H1 (cell line): ENCODE results near the gene TMEM185A. TPM values are rescaled to one million over a fixed set of nuclear protein-coding genes. Genes with fewer than 3 reads are reported as not detected.

ENCODE experiments used
- CTCF ChIA-PET: fragments of 300-600 bp; sonication (Branson Sonifier 250); formaldehyde crosslinking; loops from one replicate; lab custom pipeline; 2021; ENCODE audit not compliant: partially characterized antibody; lab: Charles Lee
- POLR2A ChIA-PET: fragments of 300-600 bp; sonication (Branson Sonifier 250); formaldehyde crosslinking; loops from one replicate; lab custom pipeline; 2021; ENCODE audit warnings: inconsistent platforms; ENCODE audit not compliant: partially characterized antibody; lab: Charles Lee
- DNase-seq, 2 experiments: peaks; one replicate each; pipeline versions ENCODE4 v3.0.0 to v3.0.0-alpha.2; 2010 to 2022; ENCODE audit warnings: low spot score in 2 of 2, low read depth in 1 of 2, mixed read lengths in 1 of 2
- FAIRE-seq: peaks from 2 replicates; lab custom pipeline; 2011; peaks lifted over from hg19 to GRCh38; lab: Jason Lieb, UNC
- H2AFZ ChIP-seq: 2 replicates; pipeline ENCODE4 v1.8.1; 2012; ENCODE audit warnings: low read length, inconsistent platforms
- H2AK5ac ChIP-seq: 2 replicates; pipeline ENCODE4 v1.6.1; 2013; ENCODE audit warnings: low read depth, low read length
- H2BK120ac ChIP-seq: replicated peaks from 2 replicates; pipeline ENCODE3; 2013; ENCODE audit warnings: low read depth, low read length, inconsistent platforms
- H2BK12ac ChIP-seq: 2 replicates; pipeline ENCODE4 v1.6.1; 2013; ENCODE audit warnings: low read depth, low read length
- H2BK15ac ChIP-seq: 2 replicates; pipeline ENCODE4 v1.6.1; 2013; ENCODE audit warnings: low read length
- H2BK20ac ChIP-seq: 2 replicates; pipeline ENCODE4 v1.6.1; 2013; ENCODE audit warnings: low read length
- H2BK5ac ChIP-seq: 2 replicates; pipeline ENCODE4 v1.6.1; 2013; ENCODE audit warnings: low read depth, low read length
- H3K14ac ChIP-seq: 2 replicates; pipeline ENCODE4 v1.6.1; 2013; ENCODE audit warnings: inconsistent platforms; ENCODE audit not compliant: insufficient read length
- H3K18ac ChIP-seq: 2 replicates; pipeline ENCODE4 v1.6.1; 2013; ENCODE audit warnings: low read length; ENCODE audit errors: extremely low read depth
- H3K23ac ChIP-seq: 2 replicates; pipeline ENCODE4 v1.6.1; 2013; ENCODE audit warnings: inconsistent platforms; ENCODE audit not compliant: insufficient read length
- H3K23me2 ChIP-seq: 2 replicates; pipeline ENCODE4 v1.6.1; 2013; ENCODE audit warnings: low read depth, low read length
- H3K27ac ChIP-seq: 2 replicates; pipeline ENCODE4 v1.6.1; 2011; ENCODE audit warnings: low read depth, low read length, inconsistent platforms
- H3K27me3 ChIP-seq, 4 experiments: replicated peaks in 1 of 4; 1 replicate in 1 of 4; 2 replicates in 3 of 4; pipeline versions ENCODE4 v1.6.1 to v1.8.1; 2011 to 2013; ENCODE audit warnings: low read length in 3 of 4, mild to moderate bottlenecking in 3 of 4, inconsistent platforms in 2 of 4, mixed read lengths in 2 of 4, moderate library complexity in 1 of 4; ENCODE audit not compliant: control insufficient read depth in 3 of 4, insufficient read depth in 3 of 4; ENCODE audit errors: extremely low read depth in 1 of 4
- H3K36me3 ChIP-seq, 4 experiments: 2 replicates each; pipeline versions ENCODE4 v1.6.1 to v1.8.1; 2011 to 2013; ENCODE audit warnings: mild to moderate bottlenecking in 4 of 4, low read length in 3 of 4, moderate library complexity in 2 of 4, control low read depth in 1 of 4, inconsistent platforms in 1 of 4; ENCODE audit not compliant: insufficient read depth in 4 of 4, control insufficient read depth in 2 of 4
- H3K4ac ChIP-seq: replicated peaks from 2 replicates; pipeline ENCODE3; 2013; ENCODE audit warnings: low read length, low read depth, mixed read lengths, inconsistent platforms; ENCODE audit not compliant: insufficient read length
- H3K4me1 ChIP-seq, 4 experiments: replicated peaks in 1 of 4; 1 replicate in 1 of 4; 2 replicates in 3 of 4; pipeline versions ENCODE4 v1.6.1 to v1.8.1; 2011 to 2013; ENCODE audit warnings: low read length in 3 of 4, inconsistent platforms in 2 of 4, mixed read lengths in 1 of 4; ENCODE audit not compliant: insufficient read depth in 4 of 4, control insufficient read depth in 3 of 4
- H3K4me2 ChIP-seq, 2 experiments: 2 replicates each; pipeline versions ENCODE4 v1.6.1 to v1.8.1; 2011 to 2013; ENCODE audit warnings: low read depth in 2 of 2, low read length in 2 of 2, control low read depth in 1 of 2, inconsistent platforms in 1 of 2, mild to moderate bottlenecking in 1 of 2; ENCODE audit not compliant: insufficient read depth in 1 of 2
- H3K4me3 ChIP-seq, 4 experiments: fragments of 200-600, 300-600 bp in 1 of 4; sonication (generic), shearing (Covaris generic), sonication (Bioruptor Twin) in 1 of 4; 2 replicates each; pipeline versions ENCODE4 v1.5.1 to v1.8.1; 2011 to 2016; ENCODE audit warnings: low read length in 4 of 4, low read depth in 3 of 4, control low read depth in 2 of 4, inconsistent platforms in 2 of 4, mild to moderate bottlenecking in 2 of 4, mixed read lengths in 1 of 4, moderate library complexity in 1 of 4; ENCODE audit not compliant: insufficient read depth in 2 of 4; ENCODE audit errors: extremely low read depth in 1 of 4
- H3K56ac ChIP-seq: replicated peaks from 2 replicates; pipeline ENCODE3; 2013; ENCODE audit warnings: low read depth, mild to moderate bottlenecking, mixed read lengths, low read length, inconsistent platforms; ENCODE audit not compliant: insufficient read length
- H3K79me1 ChIP-seq: 2 replicates; pipeline ENCODE4 v1.6.1; 2013; ENCODE audit warnings: low read depth, low read length, control low read depth
- H3K79me2 ChIP-seq, 2 experiments: 2 replicates each; pipeline versions ENCODE4 v1.6.1 to v1.8.1; 2012 to 2013; ENCODE audit warnings: low read length in 2 of 2, mild to moderate bottlenecking in 2 of 2, inconsistent platforms in 1 of 2; ENCODE audit not compliant: insufficient read depth in 2 of 2, control insufficient read depth in 1 of 2
- H3K9ac ChIP-seq, 4 experiments: replicated peaks in 1 of 4; 1 replicate in 1 of 4; 2 replicates in 3 of 4; pipeline versions ENCODE4 v1.6.1 to v1.8.1; 2011 to 2013; ENCODE audit warnings: low read depth in 3 of 4, low read length in 3 of 4, control low read depth in 2 of 4, mild to moderate bottlenecking in 2 of 4, moderate library complexity in 2 of 4, inconsistent platforms in 1 of 4; ENCODE audit errors: extremely low read depth in 1 of 4
- H3K9me3 ChIP-seq, 2 experiments: 2 replicates each; pipeline versions ENCODE4 v1.6.1 to v1.8.1; 2012 to 2013; ENCODE audit warnings: mild to moderate bottlenecking in 2 of 2, moderate library complexity in 2 of 2, control low read depth in 1 of 2, inconsistent platforms in 1 of 2, low read depth in 1 of 2, low read length in 1 of 2, mixed read lengths in 1 of 2; ENCODE audit not compliant: insufficient read depth in 2 of 2
- H4K20me1 ChIP-seq, 2 experiments: replicated peaks in 1 of 2; 2 replicates each; pipeline versions ENCODE3 to v1.8.1; 2011 to 2013; ENCODE audit warnings: inconsistent platforms in 2 of 2, low read length in 2 of 2, mild to moderate bottlenecking in 1 of 2; ENCODE audit not compliant: insufficient read depth in 2 of 2, control insufficient read depth in 1 of 2
- H4K5ac ChIP-seq: 2 replicates; pipeline ENCODE4 v1.6.1; 2013; ENCODE audit warnings: low read length, low read depth, mixed read lengths, inconsistent platforms; ENCODE audit not compliant: insufficient read length
- H4K8ac ChIP-seq: 2 replicates; pipeline ENCODE4 v1.8.0; 2013; ENCODE audit warnings: mild to moderate bottlenecking, moderate library complexity, low read length, inconsistent platforms; ENCODE audit not compliant: insufficient read depth; ENCODE audit errors: extremely low read depth
- H4K91ac ChIP-seq: replicated peaks from 2 replicates; pipeline ENCODE3; 2013; ENCODE audit warnings: low read length, mixed read lengths, inconsistent platforms; ENCODE audit not compliant: insufficient read length
- EGR1 ChIP-seq: IDR thresholded peaks from 2 replicates; pipeline ENCODE4 v1.6.1; 2011; ENCODE audit warnings: low read depth, low read length, borderline replicate concordance
- SAP30 ChIP-seq: fragments of 300-600 bp; sonication (generic); IDR thresholded peaks from 2 replicates; pipeline ENCODE4 v1.7.1; 2012; ENCODE audit warnings: low read length, moderate library complexity, mild to moderate bottlenecking, inconsistent platforms; ENCODE audit not compliant: insufficient read depth, insufficient replicate concordance
- WGBS, 2 experiments: shearing (Covaris generic) in 1 of 2; methylation state at CpG; one replicate each; pipeline versions ENCODE4 v1.1.6 to v1.1.7; 2013 to 2015; ENCODE audit warnings: low lambda C conversion rate in 2 of 2, mixed read lengths in 2 of 2, inconsistent platforms in 1 of 2, low coverage in 1 of 2, missing lambda C conversion rate in 1 of 2; ENCODE audit not compliant: insufficient replicate concordance in 2 of 2, insufficient coverage in 1 of 2, insufficient read length in 1 of 2; ENCODE audit errors: extremely low coverage in 1 of 2, missing lambda C conversion rate in 1 of 2; 5-methylcytosine and 5-hydroxymethylcytosine counted together
- polyA plus RNA-seq, 7 experiments: library from polyadenylated mRNA; depleted of rRNA in 3 of 7; stranded (reverse) in 5 of 7; unstranded in 2 of 7; fragments of >200 nt in 5 of 7; fragments of 200-250 nt in 2 of 7; gene quantifications; 1 replicate in 5 of 7; 2 replicates in 1 of 7; 4 replicates in 1 of 7; pipeline versions ENCODE4 v1.2.1 to v1.2.3, GENCODE V29; 2011 to 2013; ENCODE audit warnings: missing spikeins in 2 of 7, mixed read lengths in 2 of 7
- total RNA-seq: library from RNA; stranded (reverse); fragmentation: NEBNext Ultra II Directional; extraction: Animal tissue kit (Norgen Biotek cat#: 25700); gene quantifications from 2 replicates; pipeline ENCODE4 v1.2.1, GENCODE V29; 2021
- TF ChIP-seq, protein P1 (sequence below), 3 experiments: IDR thresholded peaks; 1 replicate in 2 of 3; 2 replicates in 1 of 3; pipeline versions ENCODE4 v1.5.1 to v1.6.1; 2011; ENCODE audit warnings: low read length in 3 of 3, mild to moderate bottlenecking in 3 of 3, inconsistent platforms in 2 of 3, low read depth in 1 of 3, moderate library complexity in 1 of 3; ENCODE audit not compliant: insufficient read depth in 1 of 3; ENCODE audit errors: control extremely low read depth in 1 of 3

The TMEM185A gene
- total and polyA plus RNA-seq, 2 of the 8 experiments (the other 6 are each of a cell fraction or from before 2014, with no cell fraction given): 15.0 to 26.5 TPM

DNA sequence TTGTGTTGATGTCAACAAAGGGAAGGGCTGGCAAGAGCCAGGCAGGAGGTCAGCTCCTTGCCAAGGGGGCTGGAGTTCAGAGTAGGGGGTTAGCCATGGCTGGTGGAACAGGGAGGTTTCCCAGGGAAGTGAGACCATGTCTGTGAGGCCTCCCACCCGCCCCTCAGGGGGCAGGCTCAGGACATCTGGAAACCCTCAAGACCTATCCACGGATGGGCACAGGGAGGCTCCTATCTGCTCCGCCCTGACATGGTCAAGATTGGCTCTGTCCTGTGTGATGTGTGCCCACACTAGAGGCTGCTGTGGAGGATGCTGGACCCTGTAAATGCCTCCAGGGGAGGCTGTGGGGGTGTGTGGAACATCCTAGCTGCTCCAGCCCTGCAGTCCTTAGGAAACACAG is 8.0 kb upstream of the TMEM185A start:
- no peak overlapping the region for H3K18ac ChIP-seq
- H2BK12ac ChIP-seq: no peak overlapping the region
- H3K27me3 ChIP-seq: no peaks in the 10 kb centered on the region
- H3K56ac ChIP-seq: no peak overlapping the region
- H2BK120ac ChIP-seq: no peak overlapping the region
- H2BK5ac ChIP-seq: no peak overlapping the region
- WGBS, 2 experiments: no CpG with 5 or more reads among the region's 3 CpGs
- no peak overlapping the region for H3K4ac ChIP-seq
- ChIA-PET POLR2A (no interaction called here), CTCF (no interaction called here)
- H3K79me2 ChIP-seq: no peaks in the 10 kb centered on the region
- no peak overlapping the region for H3K4me2 ChIP-seq
- H3K9ac ChIP-seq: no peak overlapping the region
- H2AK5ac ChIP-seq: no peak overlapping the region
- no peak overlapping the region for H4K8ac ChIP-seq
- H2BK20ac ChIP-seq: no peak overlapping the region
- no peaks in the 10 kb centered on the region for H3K9me3 ChIP-seq
- H4K5ac ChIP-seq: no peak overlapping the region
- H3K14ac ChIP-seq: no peak overlapping the region
- no peaks in the 10 kb centered on the region for H3K36me3 ChIP-seq
- no peak overlapping the region for H2AFZ ChIP-seq
- H3K23ac ChIP-seq: no peak overlapping the region
- H3K23me2 ChIP-seq: no peaks in the 10 kb centered on the region
- DNase-seq (no peak), FAIRE-seq (no peak)
- H3K4me3 ChIP-seq: no peak overlapping the region
- TF ChIP-seq, protein P1, sequence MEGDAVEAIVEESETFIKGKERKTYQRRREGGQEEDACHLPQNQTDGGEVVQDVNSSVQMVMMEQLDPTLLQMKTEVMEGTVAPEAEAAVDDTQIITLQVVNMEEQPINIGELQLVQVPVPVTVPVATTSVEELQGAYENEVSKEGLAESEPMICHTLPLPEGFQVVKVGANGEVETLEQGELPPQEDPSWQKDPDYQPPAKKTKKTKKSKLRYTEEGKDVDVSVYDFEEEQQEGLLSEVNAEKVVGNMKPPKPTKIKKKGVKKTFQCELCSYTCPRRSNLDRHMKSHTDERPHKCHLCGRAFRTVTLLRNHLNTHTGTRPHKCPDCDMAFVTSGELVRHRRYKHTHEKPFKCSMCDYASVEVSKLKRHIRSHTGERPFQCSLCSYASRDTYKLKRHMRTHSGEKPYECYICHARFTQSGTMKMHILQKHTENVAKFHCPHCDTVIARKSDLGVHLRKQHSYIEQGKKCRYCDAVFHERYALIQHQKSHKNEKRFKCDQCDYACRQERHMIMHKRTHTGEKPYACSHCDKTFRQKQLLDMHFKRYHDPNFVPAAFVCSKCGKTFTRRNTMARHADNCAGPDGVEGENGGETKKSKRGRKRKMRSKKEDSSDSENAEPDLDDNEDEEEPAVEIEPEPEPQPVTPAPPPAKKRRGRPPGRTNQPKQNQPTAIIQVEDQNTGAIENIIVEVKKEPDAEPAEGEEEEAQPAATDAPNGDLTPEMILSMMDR (IDR thresholded peaks at IDR 0.05; ENCODE audit: control extremely low read depth in 1 of 3, insufficient read depth in 1 of 3, low read depth in 1 of 3, low read length in 3 of 3): no peak
- TF ChIP-seq SAP30 (no peak), EGR1 (no peak)
- no peak overlapping the region for H3K27ac ChIP-seq
- no peaks in the 10 kb centered on the region for H4K20me1 ChIP-seq
- H2BK15ac ChIP-seq: no peak overlapping the region
- no peak overlapping the region for H4K91ac ChIP-seq
- no peaks in the 10 kb centered on the region for H3K4me1 ChIP-seq
- H3K79me1 ChIP-seq: no peaks in the 10 kb centered on the region
